Vagina (tissue), 2 donors: ENCODE results near the gene ORM1. TPM values are rescaled to one million over a fixed set of nuclear protein-coding genes. Genes with fewer than 3 reads are reported as not detected.

Experiments used
- DNase-seq, 2 donors: peaks; one replicate each; pipeline ENCODE4 v3.0.0-alpha.2; 2017; ENCODE audit errors: extremely low spot score in 2 of 2
- H3K27ac ChIP-seq: fragments of 200-600 bp; sonication (generic); one replicate; pipeline ENCODE4 v1.5.1; 2019
- H3K27me3 ChIP-seq: fragments of 200-600 bp; sonication (generic); one replicate; pipeline ENCODE4 v1.5.1; 2019
- H3K36me3 ChIP-seq, 2 donors: fragments of 200-600 bp; sonication (generic); one replicate each; pipeline ENCODE4 v1.5.1; 2017 to 2019
- H3K4me1 ChIP-seq: fragments of 200-600 bp; sonication (generic); one replicate; pipeline ENCODE4 v1.5.1; 2019
- H3K4me3 ChIP-seq, 2 donors: fragments of 200-600 bp; sonication (generic); 1 replicate in 1 of 2; 2 replicates in 1 of 2; pipeline ENCODE4 v1.5.1; 2016 to 2019
- H3K9me3 ChIP-seq: fragments of 200-600 bp; sonication (generic); one replicate; pipeline ENCODE4 v1.5.1; 2019
- POLR2A ChIP-seq, 2 donors: fragments of 450-650 bp; IDR thresholded peaks; one replicate each; pipeline ENCODE4 v1.6.1; 2017; ENCODE audit warnings: antibody characterized with exemption in 2 of 2, mild to moderate bottlenecking in 2 of 2, moderate library complexity in 2 of 2
- POLR2AphosphoS5 ChIP-seq, 2 donors: sonication (generic); formaldehyde crosslinking; IDR thresholded peaks; one replicate each; pipeline ENCODE4 v1.9.0; 2017; ENCODE audit warnings: antibody characterized with exemption in 2 of 2, mild to moderate bottlenecking in 2 of 2, low read depth in 1 of 2; ENCODE audit not compliant: insufficient read depth in 1 of 2
- intact Hi-C: fragments of 100-400 bp; cut with DNase I; formaldehyde crosslinking; loops from one replicate; pipeline ENCODE4 v1.15.1; 2023
- total RNA-seq: library from RNA; depleted of rRNA; stranded (reverse); fragments of >200 nt; gene quantifications from one replicate; pipeline ENCODE4 v1.2.3, GENCODE V29; 2016
- TF ChIP-seq, protein P1 (sequence below), 3 experiments: fragments of 450-650 bp in 2 of 3; fragments of 200-600 bp in 1 of 3; sonication (generic) in 1 of 3; IDR thresholded peaks; one replicate each; pipeline ENCODE4 v1.5.1; 2017 to 2019; ENCODE audit warnings: antibody characterized with exemption in 3 of 3, mild to moderate bottlenecking in 2 of 3, moderate library complexity in 2 of 3

The ORM1 gene
- total RNA-seq, 1 donor from 2014 or later: not detected

DNA sequence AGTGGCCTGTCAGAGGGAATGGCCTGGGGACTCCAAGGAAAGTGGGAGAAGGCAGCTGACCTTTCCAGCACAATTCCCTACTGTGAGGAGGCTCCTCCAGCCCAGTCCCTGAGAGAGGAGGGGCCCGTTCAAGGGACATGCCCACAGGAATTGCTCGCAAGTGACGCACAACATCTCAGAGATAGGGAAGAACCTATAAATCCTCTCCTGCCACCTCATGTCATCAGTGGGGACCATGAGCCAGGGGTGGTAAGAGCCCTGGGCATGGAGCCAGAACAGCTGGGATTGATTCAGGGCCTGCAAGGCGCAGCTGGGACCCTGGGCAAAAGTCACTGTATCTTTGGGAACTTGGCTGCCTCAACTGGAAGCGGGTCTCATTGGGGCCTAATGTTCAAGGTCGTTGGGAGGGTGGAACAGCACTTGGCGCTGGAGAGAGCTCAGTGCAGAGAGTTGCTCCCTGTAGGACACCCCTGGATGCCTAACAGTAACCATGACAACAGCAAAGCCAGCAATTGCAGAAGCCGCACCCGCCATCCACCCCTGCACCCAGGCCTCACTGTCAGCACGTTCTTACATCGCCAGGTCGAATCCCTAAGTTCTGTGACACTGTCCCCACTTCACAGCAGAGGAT, 41.3 kb upstream of the ORM1 start:
- Histone ChIP-seq H3K4me3 (no peak overlapping the region), H3K4me1 (peaks cover 42% of the 10 kb centered on the region), H3K27ac (peak overlapping the region; percentile 68), H3K9me3 (no peaks in the 10 kb centered on the region), H3K36me3 (no peaks in the 10 kb centered on the region), H3K27me3 (no peaks in the 10 kb centered on the region)
- intact Hi-C loops: no loop called here
- peak in 1 of 2 donors; percentile 88 for DNase-seq
- TF ChIP-seq, protein P1, sequence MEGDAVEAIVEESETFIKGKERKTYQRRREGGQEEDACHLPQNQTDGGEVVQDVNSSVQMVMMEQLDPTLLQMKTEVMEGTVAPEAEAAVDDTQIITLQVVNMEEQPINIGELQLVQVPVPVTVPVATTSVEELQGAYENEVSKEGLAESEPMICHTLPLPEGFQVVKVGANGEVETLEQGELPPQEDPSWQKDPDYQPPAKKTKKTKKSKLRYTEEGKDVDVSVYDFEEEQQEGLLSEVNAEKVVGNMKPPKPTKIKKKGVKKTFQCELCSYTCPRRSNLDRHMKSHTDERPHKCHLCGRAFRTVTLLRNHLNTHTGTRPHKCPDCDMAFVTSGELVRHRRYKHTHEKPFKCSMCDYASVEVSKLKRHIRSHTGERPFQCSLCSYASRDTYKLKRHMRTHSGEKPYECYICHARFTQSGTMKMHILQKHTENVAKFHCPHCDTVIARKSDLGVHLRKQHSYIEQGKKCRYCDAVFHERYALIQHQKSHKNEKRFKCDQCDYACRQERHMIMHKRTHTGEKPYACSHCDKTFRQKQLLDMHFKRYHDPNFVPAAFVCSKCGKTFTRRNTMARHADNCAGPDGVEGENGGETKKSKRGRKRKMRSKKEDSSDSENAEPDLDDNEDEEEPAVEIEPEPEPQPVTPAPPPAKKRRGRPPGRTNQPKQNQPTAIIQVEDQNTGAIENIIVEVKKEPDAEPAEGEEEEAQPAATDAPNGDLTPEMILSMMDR (IDR thresholded peaks at IDR 0.05): no peak
- TF ChIP-seq POLR2AphosphoS5 (IDR thresholded peaks at IDR 0.05; ENCODE audit: insufficient read depth in 1 of 2, low read depth in 1 of 2): peak in 1 of 2 donors; percentile 46

DNA sequence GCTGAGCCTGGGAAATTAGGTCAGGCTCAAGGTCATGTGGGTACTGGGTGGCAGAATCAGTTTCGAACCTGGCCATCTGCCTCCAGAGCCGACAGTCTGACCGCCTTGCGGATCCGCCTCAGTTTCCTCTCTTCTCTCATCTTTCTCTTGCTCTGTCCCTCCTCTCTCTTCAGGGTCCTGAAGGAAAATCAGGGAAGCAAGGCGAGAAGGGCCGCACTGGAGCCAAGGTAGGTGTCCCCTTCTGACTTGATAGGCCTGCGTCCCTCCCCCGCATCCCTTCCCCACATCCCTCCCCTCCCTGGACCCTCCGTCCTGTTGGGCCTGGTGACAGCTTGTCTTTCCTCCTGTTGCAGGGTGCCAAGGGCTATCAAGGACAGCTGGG, 40.8 kb upstream of the ORM1 start:
- H3K36me3 ChIP-seq: no peaks in the 10 kb centered on the region
- TF ChIP-seq POLR2AphosphoS5 (IDR thresholded peaks at IDR 0.05; ENCODE audit: insufficient read depth in 1 of 2, low read depth in 1 of 2) (no peak), POLR2A (IDR thresholded peaks at IDR 0.05) (no peak)
- TF ChIP-seq, protein P1 (IDR thresholded peaks at IDR 0.05): no peak
- DNase-seq: no peak
- peak overlapping the region; percentile 68 for H3K27ac ChIP-seq
- no peak overlapping the region for H3K4me3 ChIP-seq
- intact Hi-C loops: no loop called here
- no peaks in the 10 kb centered on the region for H3K27me3 ChIP-seq
- H3K9me3 ChIP-seq: no peaks in the 10 kb centered on the region
- H3K4me1 ChIP-seq: peaks cover 37% of the 10 kb centered on the region

DNA sequence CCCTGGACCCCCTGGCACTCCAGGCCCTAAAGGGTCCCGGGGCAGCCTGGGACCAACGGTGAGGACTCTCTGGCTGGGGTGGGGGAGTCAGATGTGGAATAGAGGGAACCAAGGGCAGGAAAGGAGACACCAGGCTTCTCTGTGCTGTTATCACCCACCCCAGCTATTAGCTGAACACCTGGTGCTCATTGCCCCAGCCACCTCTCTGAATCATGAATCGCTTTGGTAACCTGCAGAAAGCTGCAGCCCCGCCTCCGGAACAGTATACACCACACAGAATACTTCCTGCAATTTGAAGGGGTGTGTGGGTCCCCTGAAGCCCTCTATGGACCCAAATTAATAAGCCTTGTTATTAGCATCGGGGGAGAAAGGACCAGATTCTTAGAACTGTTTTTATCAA, 40.4 kb upstream of the ORM1 start:
- peak overlapping the region; percentile 12 for H3K27ac ChIP-seq
- H3K36me3 ChIP-seq: no peaks in the 10 kb centered on the region
- TF ChIP-seq POLR2AphosphoS5 (IDR thresholded peaks at IDR 0.05; ENCODE audit: insufficient read depth in 1 of 2, low read depth in 1 of 2) (no peak), POLR2A (IDR thresholded peaks at IDR 0.05) (no peak)
- TF ChIP-seq, protein P1 (IDR thresholded peaks at IDR 0.05): no peak
- H3K4me3 ChIP-seq: no peak overlapping the region
- H3K4me1 ChIP-seq: peaks cover 33% of the 10 kb centered on the region
- H3K9me3 ChIP-seq: no peaks in the 10 kb centered on the region
- no peaks in the 10 kb centered on the region for H3K27me3 ChIP-seq
- intact Hi-C loops: no loop called here
- peak in 1 of 2 donors; percentile 81 for DNase-seq

DNA sequence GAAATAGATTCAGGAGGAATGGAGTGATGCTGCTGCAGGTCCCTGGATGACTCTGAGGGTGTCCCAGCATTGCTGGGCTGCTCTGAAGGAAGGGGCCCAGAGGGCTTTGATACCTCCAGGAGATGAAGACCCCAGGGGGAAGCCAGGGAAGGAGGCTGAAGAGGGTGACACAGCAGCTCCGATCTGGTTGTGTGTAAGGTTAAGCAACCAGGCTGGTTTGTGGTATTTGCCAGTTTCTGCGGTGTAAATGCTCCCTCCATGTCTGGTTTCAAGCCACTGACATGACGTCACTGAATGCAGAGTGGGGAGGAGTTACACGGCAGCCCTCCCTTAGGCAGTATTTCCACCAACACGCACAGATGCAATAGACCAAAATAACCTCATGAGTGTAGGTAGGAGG, 40.0 kb upstream of the ORM1 start:
- DNase-seq: peak in 1 of 2 donors; percentile 83
- Histone ChIP-seq H3K4me3 (no peak overlapping the region), H3K27ac (peak overlapping the region; percentile 12), H3K9me3 (no peaks in the 10 kb centered on the region), H3K4me1 (peaks cover 29% of the 10 kb centered on the region), H3K36me3 (no peaks in the 10 kb centered on the region), H3K27me3 (no peaks in the 10 kb centered on the region)
- TF ChIP-seq, protein P1 (IDR thresholded peaks at IDR 0.05): no peak
- no peak for TF ChIP-seq POLR2A (IDR thresholded peaks at IDR 0.05)
- intact Hi-C loops: no loop called here

DNA sequence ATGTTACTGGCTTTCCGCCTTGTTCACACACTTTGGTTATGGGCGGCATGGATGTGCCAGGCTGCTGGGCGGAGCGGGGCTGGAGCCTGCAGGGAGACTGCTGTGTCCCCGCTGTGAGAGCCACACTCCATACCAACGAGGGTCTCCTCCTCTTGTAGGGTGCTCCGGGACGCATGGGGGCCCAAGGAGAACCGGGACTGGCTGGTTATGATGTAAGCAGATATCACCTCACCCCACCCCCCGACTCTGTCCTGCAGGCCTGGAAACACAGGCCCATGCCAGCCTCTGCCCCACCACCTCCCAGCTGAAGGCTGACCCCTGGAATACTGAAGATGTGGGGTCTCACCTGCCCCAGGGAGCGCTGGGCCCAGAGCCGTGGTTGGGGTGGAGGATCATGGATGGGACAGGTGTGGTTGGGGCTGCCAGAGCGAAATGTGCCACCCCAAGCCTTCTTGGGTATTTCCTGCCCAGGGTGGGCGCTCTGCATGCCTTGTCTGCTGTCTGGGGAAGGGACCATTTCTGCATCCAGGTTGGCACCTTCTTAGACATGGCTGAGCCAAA, 39.3 kb upstream of the ORM1 start:
- intact Hi-C loops: no loop called here
- H3K27ac ChIP-seq: peak overlapping the region; percentile 12
- no peaks in the 10 kb centered on the region for H3K27me3 ChIP-seq
- H3K4me3 ChIP-seq: no peak overlapping the region
- no peaks in the 10 kb centered on the region for H3K36me3 ChIP-seq
- TF ChIP-seq POLR2A (IDR thresholded peaks at IDR 0.05): no peak
- DNase-seq: peak in 1 of 2 donors; percentile 86
- peaks cover 26% of the 10 kb centered on the region for H3K4me1 ChIP-seq
- no peaks in the 10 kb centered on the region for H3K9me3 ChIP-seq
